ENCODE data around the gene BASP1.

DNA sequence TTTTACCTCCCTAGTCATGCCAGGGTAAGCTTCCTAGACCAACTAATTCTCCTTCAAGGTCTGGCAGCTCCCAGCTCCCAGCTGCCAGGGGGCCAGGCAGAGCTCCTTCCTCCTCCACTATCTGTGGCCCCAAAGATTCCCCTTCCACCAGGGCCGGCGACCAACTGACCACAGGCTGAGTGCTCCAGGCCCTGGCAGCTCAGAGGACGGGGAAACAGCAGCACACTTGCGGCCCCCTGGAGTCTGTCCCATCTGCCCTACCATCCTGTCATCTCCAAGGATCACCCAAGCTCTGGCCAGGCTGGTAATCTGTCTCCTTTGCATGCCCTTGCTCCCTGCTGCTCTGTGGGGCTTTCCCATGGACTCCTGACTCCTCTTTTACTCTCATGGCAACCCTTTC is 31.2 kb upstream of the BASP1 start:
- TF ChIP-seq, protein P1, sequence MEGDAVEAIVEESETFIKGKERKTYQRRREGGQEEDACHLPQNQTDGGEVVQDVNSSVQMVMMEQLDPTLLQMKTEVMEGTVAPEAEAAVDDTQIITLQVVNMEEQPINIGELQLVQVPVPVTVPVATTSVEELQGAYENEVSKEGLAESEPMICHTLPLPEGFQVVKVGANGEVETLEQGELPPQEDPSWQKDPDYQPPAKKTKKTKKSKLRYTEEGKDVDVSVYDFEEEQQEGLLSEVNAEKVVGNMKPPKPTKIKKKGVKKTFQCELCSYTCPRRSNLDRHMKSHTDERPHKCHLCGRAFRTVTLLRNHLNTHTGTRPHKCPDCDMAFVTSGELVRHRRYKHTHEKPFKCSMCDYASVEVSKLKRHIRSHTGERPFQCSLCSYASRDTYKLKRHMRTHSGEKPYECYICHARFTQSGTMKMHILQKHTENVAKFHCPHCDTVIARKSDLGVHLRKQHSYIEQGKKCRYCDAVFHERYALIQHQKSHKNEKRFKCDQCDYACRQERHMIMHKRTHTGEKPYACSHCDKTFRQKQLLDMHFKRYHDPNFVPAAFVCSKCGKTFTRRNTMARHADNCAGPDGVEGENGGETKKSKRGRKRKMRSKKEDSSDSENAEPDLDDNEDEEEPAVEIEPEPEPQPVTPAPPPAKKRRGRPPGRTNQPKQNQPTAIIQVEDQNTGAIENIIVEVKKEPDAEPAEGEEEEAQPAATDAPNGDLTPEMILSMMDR (IDR thresholded peaks at IDR 0.05; ENCODE audit: poor library complexity, severe bottlenecking) = no peak
- no peak for TF ChIP-seq EZH2 (IDR thresholded peaks at IDR 0.05; ENCODE audit: borderline replicate concordance, insufficient read depth, low read length, poor library complexity, severe bottlenecking)
- TF ChIP-seq MXI1 (conservative IDR thresholded peaks at IDR 0.05; ENCODE audit: poor library complexity, severe bottlenecking) = no peak
- TF ChIP-seq SMC3 (conservative IDR thresholded peaks at IDR 0.05; ENCODE audit: poor library complexity) = no peak
- TF ChIP-seq, protein P2, sequence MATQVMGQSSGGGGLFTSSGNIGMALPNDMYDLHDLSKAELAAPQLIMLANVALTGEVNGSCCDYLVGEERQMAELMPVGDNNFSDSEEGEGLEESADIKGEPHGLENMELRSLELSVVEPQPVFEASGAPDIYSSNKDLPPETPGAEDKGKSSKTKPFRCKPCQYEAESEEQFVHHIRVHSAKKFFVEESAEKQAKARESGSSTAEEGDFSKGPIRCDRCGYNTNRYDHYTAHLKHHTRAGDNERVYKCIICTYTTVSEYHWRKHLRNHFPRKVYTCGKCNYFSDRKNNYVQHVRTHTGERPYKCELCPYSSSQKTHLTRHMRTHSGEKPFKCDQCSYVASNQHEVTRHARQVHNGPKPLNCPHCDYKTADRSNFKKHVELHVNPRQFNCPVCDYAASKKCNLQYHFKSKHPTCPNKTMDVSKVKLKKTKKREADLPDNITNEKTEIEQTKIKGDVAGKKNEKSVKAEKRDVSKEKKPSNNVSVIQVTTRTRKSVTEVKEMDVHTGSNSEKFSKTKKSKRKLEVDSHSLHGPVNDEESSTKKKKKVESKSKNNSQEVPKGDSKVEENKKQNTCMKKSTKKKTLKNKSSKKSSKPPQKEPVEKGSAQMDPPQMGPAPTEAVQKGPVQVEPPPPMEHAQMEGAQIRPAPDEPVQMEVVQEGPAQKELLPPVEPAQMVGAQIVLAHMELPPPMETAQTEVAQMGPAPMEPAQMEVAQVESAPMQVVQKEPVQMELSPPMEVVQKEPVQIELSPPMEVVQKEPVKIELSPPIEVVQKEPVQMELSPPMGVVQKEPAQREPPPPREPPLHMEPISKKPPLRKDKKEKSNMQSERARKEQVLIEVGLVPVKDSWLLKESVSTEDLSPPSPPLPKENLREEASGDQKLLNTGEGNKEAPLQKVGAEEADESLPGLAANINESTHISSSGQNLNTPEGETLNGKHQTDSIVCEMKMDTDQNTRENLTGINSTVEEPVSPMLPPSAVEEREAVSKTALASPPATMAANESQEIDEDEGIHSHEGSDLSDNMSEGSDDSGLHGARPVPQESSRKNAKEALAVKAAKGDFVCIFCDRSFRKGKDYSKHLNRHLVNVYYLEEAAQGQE (IDR thresholded peaks at IDR 0.05; ENCODE audit: borderline replicate concordance) = no peak
- TF ChIP-seq EP300 (conservative IDR thresholded peaks at IDR 0.05; ENCODE audit: poor library complexity, severe bottlenecking) = no peak
- TF ChIP-seq RAD21 (conservative IDR thresholded peaks at IDR 0.05) = no peak
- no peak for TF ChIP-seq TAF1 (IDR thresholded peaks at IDR 0.05; ENCODE audit: low read depth)
- TF ChIP-seq POLR2AphosphoS5 (IDR thresholded peaks at IDR 0.05) = no peak

All from neural cell (in vitro differentiated cells).